ENCODE data around the gene SORCS2. TPM values are rescaled to one million over a fixed set of nuclear protein-coding genes. Genes with fewer than 3 reads are reported as not detected.

The SORCS2 gene
- total RNA-seq, 2 experiments from 2014 or later, result 0.03 TPM; not detected in 1

GRCh38 chr4:7470522-7471128 is 278.3 kb downstream of the SORCS2 start:
- Histone ChIP-seq H3K36me3 (ENCODE audit: insufficient read depth, low read length) (no peaks in the 10 kb centered on the region), H3K4me1 (ENCODE audit: insufficient read depth, low read length, poor library complexity, severe bottlenecking) (no peaks in the 10 kb centered on the region), H3K4me3 (ENCODE audit: low read depth, low read length, poor library complexity, severe bottlenecking) (no peak overlapping the region), H3K27ac (ENCODE audit: low read depth, low read length, poor library complexity, severe bottlenecking) (no peak overlapping the region), H4K20me1 (ENCODE audit: insufficient read depth, low read length) (no peaks in the 10 kb centered on the region), H2AFZ (ENCODE audit: low read length) (no peak overlapping the region), H3K9me2 (ENCODE audit: insufficient read depth, low read length) (no peaks in the 10 kb centered on the region), H3K9me3 (ENCODE audit: low read length) (no peaks in the 10 kb centered on the region), H3K4me2 (ENCODE audit: low read length) (no peak overlapping the region), H3K79me2 (ENCODE audit: insufficient read depth, low read depth, low read length) (no peaks in the 10 kb centered on the region)
- BruUV-seq (replicated peaks), result no TSS peak
- ChIA-PET CTCF (ENCODE audit: unreplicated experiment) (no interaction called here), POLR2A (no interaction called here)
- DNase-seq (ENCODE audit: low spot score), result no peak
- TF ChIP-seq EZH2phosphoT487 (IDR thresholded peaks at IDR 0.05; ENCODE audit: borderline replicate concordance, low read depth, low read length), result no peak
- no peak for TF ChIP-seq CTCF (conservative IDR thresholded peaks at IDR 0.05; ENCODE audit: low read length)
- intact Hi-C loops (cut with micrococcal nuclease; ENCODE audit: unreplicated experiment), result no loop called here

- Histone ChIP-seq H3K9me3 (ENCODE audit: low read length) (no peaks in the 10 kb centered on the region), H3K4me3 (ENCODE audit: low read depth, low read length, poor library complexity, severe bottlenecking) (no peak overlapping the region), H3K4me2 (ENCODE audit: low read length) (no peak overlapping the region), H3K9me2 (ENCODE audit: insufficient read depth, low read length) (no peaks in the 10 kb centered on the region), H3K36me3 (ENCODE audit: insufficient read depth, low read length) (no peaks in the 10 kb centered on the region), H2AFZ (ENCODE audit: low read length) (no peak overlapping the region), H3K4me1 (ENCODE audit: insufficient read depth, low read length, poor library complexity, severe bottlenecking) (no peaks in the 10 kb centered on the region), H3K79me2 (ENCODE audit: insufficient read depth, low read depth, low read length) (no peaks in the 10 kb centered on the region), H3K27ac (ENCODE audit: low read depth, low read length, poor library complexity, severe bottlenecking) (no peak overlapping the region), H4K20me1 (ENCODE audit: insufficient read depth, low read length) (no peaks in the 10 kb centered on the region)
- ChIA-PET CTCF (ENCODE audit: unreplicated experiment) (no interaction called here), POLR2A (no interaction called here)
- no TSS peak for BruUV-seq (replicated peaks)
- DNase-seq (ENCODE audit: low spot score), result no peak
- TF ChIP-seq CTCF (conservative IDR thresholded peaks at IDR 0.05; ENCODE audit: low read length), result no peak
- TF ChIP-seq EZH2phosphoT487 (IDR thresholded peaks at IDR 0.05; ENCODE audit: borderline replicate concordance, low read depth, low read length), result no peak
- intact Hi-C loops (cut with micrococcal nuclease; ENCODE audit: unreplicated experiment), result no loop called here
Measured at GRCh38 chr4:7472442-7473013, 280.2 kb downstream of the SORCS2 start.

GRCh38 chr4:7473081-7473480 is 280.7 kb downstream of the SORCS2 start:
- BruUV-seq (replicated peaks), result no TSS peak
- intact Hi-C loops (cut with micrococcal nuclease; ENCODE audit: unreplicated experiment), result no loop called here
- H3K79me2 ChIP-seq (ENCODE audit: insufficient read depth, low read depth, low read length), result no peaks in the 10 kb centered on the region
- H3K36me3 ChIP-seq (ENCODE audit: insufficient read depth, low read length), result no peaks in the 10 kb centered on the region
- H3K4me1 ChIP-seq (ENCODE audit: insufficient read depth, low read length, poor library complexity, severe bottlenecking), result no peaks in the 10 kb centered on the region
- no peaks in the 10 kb centered on the region for H4K20me1 ChIP-seq (ENCODE audit: insufficient read depth, low read length)
- no peak overlapping the region for H3K4me2 ChIP-seq (ENCODE audit: low read length)
- no peaks in the 10 kb centered on the region for H3K9me2 ChIP-seq (ENCODE audit: insufficient read depth, low read length)
- ChIA-PET CTCF (ENCODE audit: unreplicated experiment) (no interaction called here), POLR2A (no interaction called here)
- no peak for TF ChIP-seq EZH2phosphoT487 (IDR thresholded peaks at IDR 0.05; ENCODE audit: borderline replicate concordance, low read depth, low read length)
- no peak for TF ChIP-seq CTCF (conservative IDR thresholded peaks at IDR 0.05; ENCODE audit: low read length)
- no peak overlapping the region for H3K27ac ChIP-seq (ENCODE audit: low read depth, low read length, poor library complexity, severe bottlenecking)
- DNase-seq (ENCODE audit: low spot score), result no peak
- no peak overlapping the region for H3K4me3 ChIP-seq (ENCODE audit: low read depth, low read length, poor library complexity, severe bottlenecking)
- no peaks in the 10 kb centered on the region for H3K9me3 ChIP-seq (ENCODE audit: low read length)
- H2AFZ ChIP-seq (ENCODE audit: low read length), result no peak overlapping the region

Data from OCI-LY7 (cell line).